Epithelial cell of esophagus (primary cell): Measurements from ENCODE around the gene STUM.
A peak's percentile ranks its signal among the peaks of the same experiment; 100 is the strongest.

ENCODE experiments used
- DNase-seq: peaks from one replicate; pipeline ENCODE4 v3.0.0; 2010; ENCODE audit warnings: low read depth
- H3K4me3 ChIP-seq: 2 replicates; pipeline ENCODE4 v1.5.1; 2011; ENCODE audit warnings: mild to moderate bottlenecking, low read length, control low read depth
- CTCF ChIP-seq: IDR thresholded peaks from 2 replicates; pipeline ENCODE4 v1.5.1; 2011; ENCODE audit warnings: low read depth, mild to moderate bottlenecking, low read length, control low read depth, inconsistent platforms; ENCODE audit not compliant: insufficient read depth; ENCODE audit errors: missing control alignments

Gene STUM

GRCh38 chr1:226599636-226600238 is 51.2 kb downstream of the STUM start:
- no peak for DNase-seq
- TF ChIP-seq CTCF = no peak
- no peak overlapping the region for H3K4me3 ChIP-seq

- DNase-seq = no peak
- H3K4me3 ChIP-seq = no peak overlapping the region
- no peak for TF ChIP-seq CTCF
Measured at GRCh38 chr1:226600254-226600653, 51.7 kb downstream of the STUM start.

GRCh38 chr1:226601456-226601855 is 52.9 kb downstream of the STUM start:
- TF ChIP-seq CTCF = no peak
- DNase-seq = no peak
- no peak overlapping the region for H3K4me3 ChIP-seq

GRCh38 chr1:226602186-226603021 is 53.8 kb downstream of the STUM start:
- DNase-seq = peak; percentile 59
- no peak overlapping the region for H3K4me3 ChIP-seq
- TF ChIP-seq CTCF = no peak

- DNase-seq = peak; percentile 41
- H3K4me3 ChIP-seq = no peak overlapping the region
- TF ChIP-seq CTCF = no peak
Measured at GRCh38 chr1:226603022-226603857, 54.7 kb downstream of the STUM start.

- no peak for DNase-seq
- TF ChIP-seq CTCF = no peak
- no peak overlapping the region for H3K4me3 ChIP-seq
Measured at GRCh38 chr1:226603858-226604559, 55.4 kb downstream of the STUM start.
